T-cell (primary cell): ENCODE results near the gene ABCB9. TPM values are rescaled to one million over a fixed set of nuclear protein-coding genes. Genes with fewer than 3 reads are reported as not detected.

Experiments used
- ATAC-seq, 4 experiments: fragments of 200-7000 bp in 3 of 4; fragments of 150-1000 bp in 1 of 4; cut with Tn5 transposase; replicated peaks in 1 of 4; 1 replicate in 3 of 4; 2 replicates in 1 of 4; pipeline ENCODE4 v1.10.0; 2021; ENCODE audit warnings: moderate library complexity in 3 of 4, mild to moderate bottlenecking in 2 of 4, moderate number of reproducible peaks in 1 of 4
- CTCF ChIA-PET, 2 donors: fragments of 300-600 bp; sonication (Branson Sonifier 250); formaldehyde crosslinking; loops; one replicate each; lab custom pipeline; 2022; ENCODE audit warnings: antibody characterized with exemption in 2 of 2; lab: Charles Lee
- POLR2A ChIA-PET, 2 donors: fragments of 300-600 bp; sonication (Branson Sonifier 250); formaldehyde crosslinking; loops; one replicate each; lab custom pipeline; 2022; ENCODE audit warnings: antibody characterized with exemption in 2 of 2; lab: Charles Lee
- DNase-seq, 35 experiments: peaks; one replicate each; pipeline versions ENCODE4 v3.0.0 to v3.0.0-alpha.2; 2013 to 2023
- H3K27ac ChIP-seq: one replicate; pipeline ENCODE4 v1.5.1; 2013; ENCODE audit warnings: low read length
- H3K27me3 ChIP-seq, 2 experiments: replicated peaks in 1 of 2; 1 replicate in 1 of 2; 2 replicates in 1 of 2; pipeline versions ENCODE4 v1.6.1 to v1.7.0; 2013; ENCODE audit warnings: low read length in 1 of 2, mixed read lengths in 1 of 2; ENCODE audit not compliant: control insufficient read depth in 2 of 2, insufficient read depth in 2 of 2; ENCODE audit errors: extremely low read depth in 1 of 2
- H3K36me3 ChIP-seq, 2 donors: 1 replicate in 1 of 2; 2 replicates in 1 of 2; pipeline versions ENCODE4 v1.6.1 to v1.7.0; 2013; ENCODE audit warnings: low read length in 1 of 2; ENCODE audit not compliant: control insufficient read depth in 2 of 2, insufficient read depth in 1 of 2; ENCODE audit errors: extremely low read depth in 1 of 2
- H3K4me1 ChIP-seq, 2 experiments: 1 replicate in 1 of 2; 2 replicates in 1 of 2; pipeline versions ENCODE4 v1.6.1 to v1.7.0; 2013; ENCODE audit warnings: low read length in 2 of 2, mixed read lengths in 1 of 2; ENCODE audit not compliant: insufficient read depth in 2 of 2, control insufficient read depth in 1 of 2; ENCODE audit errors: extremely low read depth in 1 of 2
- H3K4me3 ChIP-seq, 2 donors: 1 replicate in 1 of 2; 2 replicates in 1 of 2; pipeline versions ENCODE4 v1.5.1 to v1.7.0; 2013; ENCODE audit warnings: mild to moderate bottlenecking in 2 of 2, low read length in 1 of 2, moderate library complexity in 1 of 2; ENCODE audit not compliant: control insufficient read depth in 1 of 2; ENCODE audit errors: extremely low read depth in 1 of 2
- H3K9me3 ChIP-seq: 2 replicates; pipeline ENCODE4 v1.7.0; 2013
- H3K27ac Mint-ChIP-seq, 2 donors: one replicate each; pipeline ENCODE4 v1.8.0; 2020 to 2021; ENCODE audit warnings: mild to moderate bottlenecking in 2 of 2, mixed read lengths in 2 of 2
- H3K27me3 Mint-ChIP-seq, 2 donors: one replicate each; pipeline ENCODE4 v1.8.0; 2021 to 2022; ENCODE audit warnings: mixed read lengths in 2 of 2
- H3K36me3 Mint-ChIP-seq: one replicate; pipeline ENCODE4 v1.8.0; 2021; ENCODE audit warnings: mixed read lengths
- H3K4me1 Mint-ChIP-seq, 3 donors: one replicate each; pipeline ENCODE4 v1.8.0; 2020 to 2022; ENCODE audit warnings: mixed read lengths in 3 of 3, mild to moderate bottlenecking in 1 of 3
- H3K4me3 Mint-ChIP-seq, 3 donors: one replicate each; pipeline ENCODE4 v1.8.0; 2020 to 2022; ENCODE audit warnings: mild to moderate bottlenecking in 3 of 3, mixed read lengths in 3 of 3, moderate library complexity in 3 of 3
- H3K9me3 Mint-ChIP-seq, 3 donors: one replicate each; pipeline ENCODE4 v1.8.0; 2020 to 2022; ENCODE audit warnings: mixed read lengths in 3 of 3
- WGBS: methylation state at CpG from one replicate; pipeline ENCODE4 v1.1.5; 2013; ENCODE audit warnings: missing lambda C conversion rate; ENCODE audit not compliant: insufficient coverage; 5-methylcytosine and 5-hydroxymethylcytosine counted together
- total RNA-seq, 35 experiments: library from RNA in 6 of 35; stranded (reverse) in 6 of 35; fragments of 120-200 nt in 1 of 35; gene quantifications; one replicate each; pipeline versions ENCODE4 v1.2.1 to v1.2.4 and lab custom pipeline; 2013 to 2026

Gene ABCB9
- total RNA-seq, 5 donors from 2014 or later (not counting 1 experiment from before 2014, with no cell fraction given): 5.6 to 7.2 (median 6.1) TPM

DNA sequence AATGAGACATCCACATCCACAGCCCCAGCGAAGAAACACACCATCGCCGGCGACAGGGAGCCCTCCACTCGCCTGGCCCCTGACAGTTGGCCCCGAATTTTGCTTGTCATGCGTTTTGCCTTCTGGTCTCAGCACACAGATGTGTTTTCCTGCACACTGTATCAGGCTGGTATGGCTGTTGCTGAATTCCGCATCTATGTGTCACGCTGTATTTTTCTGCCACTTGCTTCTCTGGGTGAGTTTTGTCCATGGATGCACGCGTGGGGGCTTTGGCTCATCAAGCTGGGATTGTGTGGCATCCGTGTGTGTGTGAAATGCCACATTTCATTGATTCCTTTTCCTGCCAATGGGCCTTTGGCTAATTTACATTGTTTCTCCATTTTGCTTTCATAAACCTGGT is 40.7 kb upstream of the ABCB9 start:
- H3K9me3 Mint-ChIP-seq: no peaks in the 10 kb centered on the region
- ATAC-seq (no peak), DNase-seq (no peak)
- Histone ChIP-seq H3K27ac (no peak overlapping the region), H3K27me3 (no peaks in the 10 kb centered on the region), H3K4me3 (no peak overlapping the region), H3K4me1 (no peaks in the 10 kb centered on the region), H3K36me3 (peaks cover 22 to 30% of the 10 kb centered on the region in 2 donors), H3K9me3 (no peaks in the 10 kb centered on the region)
- H3K4me1 Mint-ChIP-seq: no peaks in the 10 kb centered on the region
- no peaks in the 10 kb centered on the region for H3K27me3 Mint-ChIP-seq
- ChIA-PET POLR2A (no interaction called here), CTCF (no interaction called here)
- no peak overlapping the region for H3K27ac Mint-ChIP-seq
- WGBS: 86% methylated on average over 12 of the region's 12 CpGs
- H3K36me3 Mint-ChIP-seq: peaks cover 10% of the 10 kb centered on the region
- no peak overlapping the region for H3K4me3 Mint-ChIP-seq

DNA sequence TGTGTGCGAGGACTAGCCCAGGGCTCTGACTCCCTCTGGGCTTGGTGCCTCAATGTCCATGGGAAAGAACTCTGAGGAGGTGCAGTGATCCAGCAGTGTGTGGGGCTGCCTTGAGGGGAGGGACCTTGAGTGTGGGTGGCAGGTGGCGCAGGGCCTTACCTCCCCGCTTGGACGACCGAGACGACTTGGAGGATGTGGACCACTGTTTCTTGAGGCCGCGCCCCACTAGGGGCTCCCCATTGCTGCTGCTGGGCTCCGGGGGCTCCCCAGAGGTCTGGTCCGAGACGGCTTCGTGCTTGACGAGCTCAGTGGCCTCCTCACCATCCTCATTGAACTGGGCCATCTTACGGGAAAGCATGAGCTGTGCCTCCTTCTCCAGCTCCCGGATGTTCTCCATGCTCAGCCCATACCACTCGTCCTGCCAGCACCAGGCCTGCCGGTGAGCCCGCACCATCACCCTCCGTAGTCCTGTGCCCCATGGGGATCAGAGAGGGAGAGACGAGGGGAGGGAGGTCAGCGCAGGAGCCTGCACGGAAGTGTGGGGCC is 38.9 kb upstream of the ABCB9 start:
- H3K9me3 Mint-ChIP-seq: no peaks in the 10 kb centered on the region
- Histone ChIP-seq H3K9me3 (no peaks in the 10 kb centered on the region), H3K27me3 (peaks cover 0 to 2% of the 10 kb centered on the region in 2 experiments), H3K27ac (no peak overlapping the region), H3K4me3 (no peak overlapping the region), H3K4me1 (no peaks in the 10 kb centered on the region), H3K36me3 (peaks cover 20 to 36% of the 10 kb centered on the region in 2 donors)
- H3K4me1 Mint-ChIP-seq: no peaks in the 10 kb centered on the region
- no peak for ATAC-seq
- peaks cover 12% of the 10 kb centered on the region for H3K36me3 Mint-ChIP-seq
- POLR2A ChIA-PET: no interaction called here
- DNase-seq: no peak
- CTCF ChIA-PET: no interaction called here
- H3K27me3 Mint-ChIP-seq: no peaks in the 10 kb centered on the region
- H3K27ac Mint-ChIP-seq: no peak overlapping the region
- no peak overlapping the region for H3K4me3 Mint-ChIP-seq
- 97% methylated on average over 20 of the region's 22 CpGs for whole genome bisulfite sequencing

DNA sequence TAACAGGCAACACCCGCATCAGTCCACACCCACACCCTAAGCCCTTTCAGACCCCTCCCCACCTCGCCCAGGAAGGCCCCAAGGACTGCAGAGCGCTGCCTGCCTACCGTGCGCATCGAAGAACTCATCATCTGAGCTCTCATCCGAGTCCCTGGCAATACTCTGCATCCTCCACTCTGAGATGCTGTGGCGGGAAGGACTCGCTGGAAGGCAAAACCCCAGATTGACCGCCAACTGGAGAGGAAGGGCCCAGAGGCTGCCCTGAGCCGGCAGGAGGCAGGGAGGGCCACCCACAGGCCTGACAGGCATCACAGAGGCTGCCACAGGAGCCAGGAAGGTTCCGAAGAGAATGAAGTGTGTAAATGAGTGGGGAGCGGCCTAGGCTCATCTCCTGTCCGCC is 38.0 kb upstream of the ABCB9 start:
- H3K36me3 Mint-ChIP-seq: peaks cover 8% of the 10 kb centered on the region
- POLR2A ChIA-PET: no interaction called here
- no peaks in the 10 kb centered on the region for H3K4me1 Mint-ChIP-seq
- Histone ChIP-seq H3K4me1 (no peaks in the 10 kb centered on the region), H3K36me3 (peaks cover 27 to 35% of the 10 kb centered on the region in 2 donors), H3K27ac (no peak overlapping the region), H3K27me3 (peaks cover 0 to 2% of the 10 kb centered on the region in 2 experiments), H3K4me3 (no peak overlapping the region), H3K9me3 (no peaks in the 10 kb centered on the region)
- no peaks in the 10 kb centered on the region for H3K9me3 Mint-ChIP-seq
- DNase-seq (no peak), ATAC-seq (no peak)
- H3K27ac Mint-ChIP-seq: no peak overlapping the region
- H3K27me3 Mint-ChIP-seq: no peaks in the 10 kb centered on the region
- 89% methylated on average over 12 of the region's 14 CpGs for WGBS
- H3K4me3 Mint-ChIP-seq: no peak overlapping the region
- CTCF ChIA-PET: no interaction called here

DNA sequence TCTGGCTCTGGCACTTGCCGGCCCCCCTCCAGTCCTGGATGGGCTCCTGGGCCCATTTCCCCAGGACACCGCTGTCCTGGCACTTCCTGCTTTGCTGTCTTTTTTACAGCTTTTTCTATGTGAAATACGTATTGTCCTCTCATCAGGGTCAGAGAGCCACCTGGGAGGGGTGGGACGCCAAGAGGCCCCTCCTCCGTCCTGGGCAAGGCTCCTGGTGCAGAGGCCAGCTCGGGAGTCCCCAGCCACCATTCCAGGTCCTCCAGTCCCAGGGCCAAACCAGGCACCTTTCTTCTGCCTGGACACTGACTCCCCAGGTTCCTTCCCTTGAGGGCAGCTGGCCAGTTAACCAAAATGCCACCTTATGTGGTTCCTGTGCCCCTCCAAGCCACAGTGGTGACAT is 37.0 kb upstream of the ABCB9 start:
- Mint-ChIP-seq H3K4me3 (no peak overlapping the region), H3K9me3 (no peaks in the 10 kb centered on the region), H3K27ac (peak overlapping the region in 1 of 2 donors; percentile 39), H3K36me3 (peaks cover 6% of the 10 kb centered on the region), H3K4me1 (no peaks in the 10 kb centered on the region), H3K27me3 (no peaks in the 10 kb centered on the region)
- H3K27ac ChIP-seq: no peak overlapping the region
- no peaks in the 10 kb centered on the region for H3K9me3 ChIP-seq
- H3K4me3 ChIP-seq: no peak overlapping the region
- ATAC-seq: no peak
- WGBS: 85% methylated on average over 6 of the region's 6 CpGs
- ChIA-PET CTCF (no interaction called here), POLR2A (no interaction called here)
- H3K36me3 ChIP-seq: peaks cover 27 to 29% of the 10 kb centered on the region in 2 donors
- H3K27me3 ChIP-seq: peaks cover 0 to 2% of the 10 kb centered on the region in 2 experiments
- no peaks in the 10 kb centered on the region for H3K4me1 ChIP-seq
- DNase-seq: no peak

DNA sequence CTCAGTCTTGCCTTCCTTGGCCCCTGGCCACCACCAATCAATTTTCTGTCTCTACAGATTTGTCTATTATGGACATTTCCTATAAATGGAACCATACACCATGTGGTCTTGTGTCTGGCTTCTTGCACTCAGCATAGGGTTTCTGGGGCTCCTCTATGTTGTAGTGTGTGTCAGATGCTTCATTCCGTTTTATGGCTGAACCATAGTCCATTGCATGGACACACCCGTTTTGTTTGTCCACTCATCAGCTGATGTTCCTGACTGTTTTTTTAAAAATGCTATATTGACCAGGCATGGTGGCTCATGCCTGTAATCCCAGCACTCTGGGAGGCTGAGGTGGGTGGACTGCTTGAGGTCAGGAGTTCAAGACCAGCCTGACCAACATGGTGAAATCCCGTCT is 35.2 kb upstream of the ABCB9 start:
- Mint-ChIP-seq H3K27me3 (no peaks in the 10 kb centered on the region), H3K9me3 (no peaks in the 10 kb centered on the region), H3K36me3 (peaks cover 8% of the 10 kb centered on the region), H3K4me3 (no peak overlapping the region), H3K27ac (no peak overlapping the region), H3K4me1 (no peaks in the 10 kb centered on the region)
- ChIA-PET CTCF (no interaction called here), POLR2A (interaction anchor here in 1 of 2 donors (0.5 kb wide), 1 partner anchor 15 kb away, joined by 3 read pairs; no protein-coding TSS in a partner anchor)
- Histone ChIP-seq H3K4me3 (no peak overlapping the region), H3K9me3 (no peaks in the 10 kb centered on the region), H3K27ac (no peak overlapping the region), H3K36me3 (peaks cover 27 to 30% of the 10 kb centered on the region in 2 donors), H3K27me3 (peaks cover 0 to 2% of the 10 kb centered on the region in 2 experiments), H3K4me1 (no peaks in the 10 kb centered on the region)
- 80% methylated on average over 2 of the region's 3 CpGs for WGBS
- DNase-seq: no peak
- no peak for ATAC-seq

DNA sequence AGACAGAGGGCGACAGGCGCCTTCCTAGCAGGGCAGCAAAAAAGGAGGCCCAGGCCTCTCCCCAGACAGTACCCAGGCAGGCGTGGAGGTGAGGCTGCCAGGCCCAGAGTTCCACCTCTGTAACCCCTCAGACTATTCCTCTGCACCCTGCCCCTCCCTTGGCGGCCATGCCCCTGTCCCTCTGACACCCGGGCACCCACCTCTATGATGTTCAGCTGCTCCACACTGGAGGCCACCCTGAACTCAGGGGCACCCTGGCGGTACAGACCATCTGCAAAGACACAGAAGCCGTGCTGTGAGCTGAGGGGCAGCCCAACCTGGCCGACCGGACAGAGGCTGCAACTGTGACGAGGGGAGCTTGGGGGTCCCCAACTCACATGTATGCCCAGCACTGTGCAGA is 34.3 kb upstream of the ABCB9 start:
- Histone ChIP-seq H3K27ac (no peak overlapping the region), H3K36me3 (peaks cover 27 to 33% of the 10 kb centered on the region in 2 donors), H3K4me3 (no peak overlapping the region), H3K9me3 (no peaks in the 10 kb centered on the region), H3K27me3 (peaks cover 0 to 2% of the 10 kb centered on the region in 2 experiments), H3K4me1 (no peaks in the 10 kb centered on the region)
- Mint-ChIP-seq H3K27ac (no peak overlapping the region), H3K27me3 (no peaks in the 10 kb centered on the region), H3K4me3 (no peak overlapping the region), H3K9me3 (no peaks in the 10 kb centered on the region), H3K36me3 (peaks cover 8% of the 10 kb centered on the region), H3K4me1 (no peaks in the 10 kb centered on the region)
- POLR2A ChIA-PET: no interaction called here
- no peak for DNase-seq
- no peak for ATAC-seq
- WGBS: 94% methylated on average over 10 of the region's 10 CpGs
- CTCF ChIA-PET: no interaction called here
